K562 (cell line): ENCODE data around the gene MAP2K4. TPM values are rescaled to one million over a fixed set of nuclear protein-coding genes. Genes with fewer than 3 reads are reported as not detected.

Experiments used
- CHD1 ChIP-seq: fragments of 200-600 bp; sonication (generic); IDR thresholded peaks from one replicate; pipeline ENCODE4 v1.6.1; 2012; ENCODE audit warnings: mild to moderate bottlenecking, moderate library complexity, low read length, inconsistent platforms
- HSF4 ChIP-seq: fragments of 250-450 bp; sonication (Bioruptor Pico); IDR thresholded peaks from 2 replicates; pipeline ENCODE4 v2.1.2; 2022; ENCODE audit warnings: mild to moderate bottlenecking, moderate library complexity, borderline replicate concordance
- MAFG ChIP-seq: fragments of 450-650 bp; conservative IDR thresholded peaks from 2 replicates; pipeline ENCODE4 v1.6.1; 2016; ENCODE audit warnings: missing genetic modification characterization, missing compliant biosample characterization
- NR4A1 ChIP-seq, 2 experiments: fragments of 250-450 bp in 1 of 2; fragments of 450-650 bp in 1 of 2; sonication (Bioruptor Pico) in 1 of 2; IDR thresholded peaks; 2 replicates each; pipeline versions ENCODE4 v1.4.0 to v1.6.1; 2016 to 2020; ENCODE audit warnings: mild to moderate bottlenecking in 2 of 2, missing compliant biosample characterization in 1 of 2, missing genetic modification characterization in 1 of 2, moderate library complexity in 1 of 2
- PTBP1 ChIP-seq: fragments of 200-400 bp; formaldehyde crosslinking; IDR thresholded peaks from 2 replicates; pipeline ENCODE4 v1.6.1; 2017; ENCODE audit warnings: low read depth, low read length
- RAD21 ChIP-seq, 2 experiments: fragments of 250-450 bp in 1 of 2; fragments of 450-650 bp in 1 of 2; sonication (Bioruptor Pico) in 1 of 2; formaldehyde crosslinking in 1 of 2; IDR thresholded peaks in 1 of 2; conservative IDR thresholded peaks in 1 of 2; 2 replicates each; pipeline versions ENCODE4 v1.4.0 to v1.8.0; 2020 to 2022; ENCODE audit warnings: mild to moderate bottlenecking in 2 of 2, moderate library complexity in 1 of 2
- SAFB2 ChIP-seq: fragments of 200-400 bp; formaldehyde crosslinking; IDR thresholded peaks from 2 replicates; pipeline ENCODE4 v1.6.1; 2018; ENCODE audit warnings: borderline replicate concordance, low read length, low read depth, moderate library complexity; ENCODE audit not compliant: severe bottlenecking
- SMC3 ChIP-seq: conservative IDR thresholded peaks from 2 replicates; pipeline ENCODE4 v1.6.1; 2011; ENCODE audit warnings: low read depth, low read length, improper control_type of control experiment; ENCODE audit not compliant: insufficient read depth
- ZFPM2 ChIP-seq: fragments of 250-450 bp; sonication (Bioruptor Pico); IDR thresholded peaks from 2 replicates; pipeline ENCODE4 v1.5.1; 2022; ENCODE audit warnings: mild to moderate bottlenecking
- ZNF12 ChIP-seq: sonication (generic); formaldehyde crosslinking; IDR thresholded peaks from 2 replicates; pipeline ENCODE4 v1.4.0; 2020; ENCODE audit warnings: mild to moderate bottlenecking, missing genetic modification reagents
- ZNF175 ChIP-seq: fragments of 200-800 bp; sonication (Bioruptor generic); IDR thresholded peaks from 2 replicates; pipeline ENCODE4 v1.6.1; 2016; ENCODE audit warnings: low read depth, mild to moderate bottlenecking, missing genetic modification characterization, missing compliant biosample characterization
- ZNF384 ChIP-seq: IDR thresholded peaks from 2 replicates; pipeline ENCODE4 v1.6.1; 2012; ENCODE audit warnings: low read depth, low read length, improper control_type of control experiment
- ZNF436 ChIP-seq: fragments of 250-450, 450-650 bp; sonication (Bioruptor Pico); formaldehyde crosslinking; IDR thresholded peaks from 2 replicates; pipeline ENCODE4 v1.7.0; 2020; ENCODE audit warnings: mild to moderate bottlenecking
- ZNF780A ChIP-seq: fragments of 250-450 bp; sonication (Bioruptor Pico); IDR thresholded peaks from 2 replicates; pipeline ENCODE4 v1.5.0; 2021; ENCODE audit warnings: mild to moderate bottlenecking
- polyA plus RNA-seq, 8 experiments: library from polyadenylated mRNA; depleted of rRNA in 4 of 8; stranded (reverse) in 5 of 8; unstranded in 3 of 8; fragments of >200 nt; fragmentation: Nextera tagmentation in 2 of 8; fragmentation: Illumina TruSeq in 1 of 8; extraction: Ambion mirVana in 2 of 8; extraction: Trizol in 1 of 8; gene quantifications; 2 replicates each; pipeline versions ENCODE4 v1.2.1 to v1.2.3, GENCODE V29; 2011 to 2014; ENCODE audit warnings: inconsistent platforms in 1 of 8, missing spikeins in 1 of 8
- total RNA-seq, 7 experiments: library from RNA; depleted of rRNA in 6 of 7; stranded (reverse); fragments of >200 nt in 6 of 7; fragmentation: Illumina TruSeq in 2 of 7; extraction: Trizol in 2 of 7; gene quantifications; 2 replicates each; pipeline versions ENCODE4 v1.2.1 to v1.2.3, GENCODE V29; 2011 to 2021; ENCODE audit warnings: low replicate concordance in 1 of 7
- TF ChIP-seq, protein P1 (sequence below), 2 experiments: fragments of 450-650 bp in 1 of 2; sonication (generic) in 1 of 2; formaldehyde crosslinking in 1 of 2; IDR thresholded peaks in 1 of 2; conservative IDR thresholded peaks in 1 of 2; 2 replicates each; pipeline versions ENCODE4 v1.6.1 to v1.8.1; 2016 to 2023; ENCODE audit warnings: mild to moderate bottlenecking in 2 of 2, moderate library complexity in 2 of 2, inconsistent platforms in 1 of 2, missing genetic modification reagents in 1 of 2
- TF ChIP-seq, protein P2 (sequence below): fragments of 450-650 bp; formaldehyde crosslinking; IDR thresholded peaks from 2 replicates; pipeline ENCODE4 v1.4.0; 2020; ENCODE audit warnings: mild to moderate bottlenecking, mixed read lengths
- TF ChIP-seq, protein P3 (sequence below): fragments of 450-650 bp; formaldehyde crosslinking; IDR thresholded peaks from 2 replicates; pipeline ENCODE4 v1.4.0; 2022; ENCODE audit warnings: missing genetic modification characterization
- TF ChIP-seq, protein P4 (sequence below): fragments of 200-400 bp; formaldehyde crosslinking; IDR thresholded peaks from 2 replicates; pipeline ENCODE4 v1.6.1; 2017; ENCODE audit warnings: mild to moderate bottlenecking, low read depth, low read length, moderate library complexity
- TF ChIP-seq, protein P5 (sequence below): sonication (generic); formaldehyde crosslinking; IDR thresholded peaks from 2 replicates; pipeline ENCODE4 v1.8.1; 2023; ENCODE audit warnings: mild to moderate bottlenecking, missing genetic modification reagents, moderate library complexity

The MAP2K4 gene
- total and polyA plus RNA-seq, 9 of the 15 experiments (the other 6 are each of a cell fraction or from before 2014, with no cell fraction given), result 3.0 to 15.9 (median 10.8) TPM

DNA sequence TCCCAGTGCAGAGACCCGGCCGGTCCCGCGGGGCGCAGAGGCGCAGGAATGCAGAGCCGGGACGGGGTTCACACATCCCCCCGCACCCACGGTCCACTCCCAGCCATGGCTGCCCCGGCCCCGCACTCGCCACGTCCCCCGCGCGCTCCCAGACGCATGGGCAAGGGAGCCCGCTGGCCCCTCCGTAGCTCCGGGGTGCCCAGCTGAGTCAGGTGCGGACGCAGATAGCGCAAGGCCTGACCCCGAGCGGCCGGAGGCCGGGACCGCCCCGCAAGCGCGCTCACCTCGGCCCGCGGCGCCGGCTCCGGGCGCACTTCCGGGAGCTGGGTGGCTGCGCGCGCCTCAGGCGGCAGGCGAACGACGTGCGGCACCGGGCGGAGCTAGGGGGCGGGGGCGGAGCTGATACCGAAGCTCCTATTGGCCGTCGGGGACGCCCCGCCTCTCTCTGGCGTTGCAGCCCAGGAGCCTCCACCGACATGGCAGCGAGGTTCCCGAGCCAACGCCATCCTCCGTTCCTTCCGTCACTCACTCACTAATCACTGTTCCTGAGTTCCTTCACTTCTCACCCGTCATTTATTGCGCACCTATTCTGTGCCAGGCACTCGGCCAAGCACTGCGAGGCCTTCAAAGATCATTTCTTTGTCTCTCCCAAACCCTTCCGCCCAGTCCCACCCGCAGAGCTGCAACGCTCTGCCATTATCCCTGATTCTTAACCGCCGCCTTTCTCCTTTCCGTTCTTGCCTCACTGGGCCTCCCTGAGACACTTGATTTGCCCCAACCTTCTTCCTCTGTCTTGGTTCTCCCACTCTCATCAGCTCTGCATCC, 23.3 kb upstream of the MAP2K4 start, which contains the start of gene ZNF18 (continued):
- no peak for TF ChIP-seq ZNF384
- no peak for TF ChIP-seq ZNF780A
- TF ChIP-seq, protein P1, sequence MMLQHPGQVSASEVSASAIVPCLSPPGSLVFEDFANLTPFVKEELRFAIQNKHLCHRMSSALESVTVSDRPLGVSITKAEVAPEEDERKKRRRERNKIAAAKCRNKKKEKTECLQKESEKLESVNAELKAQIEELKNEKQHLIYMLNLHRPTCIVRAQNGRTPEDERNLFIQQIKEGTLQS (IDR thresholded peaks at IDR 0.05), result no peak
- TF ChIP-seq, protein P1 (CRISPR knock-in tag; conservative IDR thresholded peaks at IDR 0.05), result no peak
- no peak for TF ChIP-seq ZNF12 (CRISPR knock-in tag)
- TF ChIP-seq CHD1, result no peak
- TF ChIP-seq RAD21 (CRISPR knock-in tag; conservative IDR thresholded peaks at IDR 0.05 in 1 of 2, IDR thresholded peaks at IDR 0.05 in 1 of 2), result no peak
- TF ChIP-seq, protein P2, sequence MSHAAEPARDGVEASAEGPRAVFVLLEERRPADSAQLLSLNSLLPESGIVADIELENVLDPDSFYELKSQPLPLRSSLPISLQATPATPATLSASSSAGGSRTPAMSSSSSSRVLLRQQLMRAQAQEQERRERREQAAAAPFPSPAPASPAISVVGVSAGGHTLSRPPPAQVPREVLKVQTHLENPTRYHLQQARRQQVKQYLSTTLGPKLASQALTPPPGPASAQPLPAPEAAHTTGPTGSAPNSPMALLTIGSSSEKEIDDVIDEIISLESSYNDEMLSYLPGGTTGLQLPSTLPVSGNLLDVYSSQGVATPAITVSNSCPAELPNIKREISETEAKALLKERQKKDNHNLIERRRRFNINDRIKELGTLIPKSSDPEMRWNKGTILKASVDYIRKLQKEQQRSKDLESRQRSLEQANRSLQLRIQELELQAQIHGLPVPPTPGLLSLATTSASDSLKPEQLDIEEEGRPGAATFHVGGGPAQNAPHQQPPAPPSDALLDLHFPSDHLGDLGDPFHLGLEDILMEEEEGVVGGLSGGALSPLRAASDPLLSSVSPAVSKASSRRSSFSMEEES, result no peak
- TF ChIP-seq HSF4, result no peak
- no peak for TF ChIP-seq SAFB2
- no peak for TF ChIP-seq ZNF436 (CRISPR knock-in tag)
- TF ChIP-seq ZNF175 (CRISPR knock-in tag), result no peak
- no peak for TF ChIP-seq NR4A1 (CRISPR knock-in tag; IDR thresholded peaks at IDR 0.05)
- TF ChIP-seq NR4A1 (tag; IDR thresholded peaks at IDR 0.05), result no peak
- no peak for TF ChIP-seq PTBP1
- TF ChIP-seq MAFG (tag), result no peak
- TF ChIP-seq SMC3, result no peak
- TF ChIP-seq, protein P3, sequence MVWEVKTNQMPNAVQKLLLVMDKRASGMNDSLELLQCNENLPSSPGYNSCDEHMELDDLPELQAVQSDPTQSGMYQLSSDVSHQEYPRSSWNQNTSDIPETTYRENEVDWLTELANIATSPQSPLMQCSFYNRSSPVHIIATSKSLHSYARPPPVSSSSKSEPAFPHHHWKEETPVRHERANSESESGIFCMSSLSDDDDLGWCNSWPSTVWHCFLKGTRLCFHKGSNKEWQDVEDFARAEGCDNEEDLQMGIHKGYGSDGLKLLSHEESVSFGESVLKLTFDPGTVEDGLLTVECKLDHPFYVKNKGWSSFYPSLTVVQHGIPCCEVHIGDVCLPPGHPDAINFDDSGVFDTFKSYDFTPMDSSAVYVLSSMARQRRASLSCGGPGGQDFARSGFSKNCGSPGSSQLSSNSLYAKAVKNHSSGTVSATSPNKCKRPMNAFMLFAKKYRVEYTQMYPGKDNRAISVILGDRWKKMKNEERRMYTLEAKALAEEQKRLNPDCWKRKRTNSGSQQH (CRISPR knock-in tag), result no peak
- TF ChIP-seq, protein P4, sequence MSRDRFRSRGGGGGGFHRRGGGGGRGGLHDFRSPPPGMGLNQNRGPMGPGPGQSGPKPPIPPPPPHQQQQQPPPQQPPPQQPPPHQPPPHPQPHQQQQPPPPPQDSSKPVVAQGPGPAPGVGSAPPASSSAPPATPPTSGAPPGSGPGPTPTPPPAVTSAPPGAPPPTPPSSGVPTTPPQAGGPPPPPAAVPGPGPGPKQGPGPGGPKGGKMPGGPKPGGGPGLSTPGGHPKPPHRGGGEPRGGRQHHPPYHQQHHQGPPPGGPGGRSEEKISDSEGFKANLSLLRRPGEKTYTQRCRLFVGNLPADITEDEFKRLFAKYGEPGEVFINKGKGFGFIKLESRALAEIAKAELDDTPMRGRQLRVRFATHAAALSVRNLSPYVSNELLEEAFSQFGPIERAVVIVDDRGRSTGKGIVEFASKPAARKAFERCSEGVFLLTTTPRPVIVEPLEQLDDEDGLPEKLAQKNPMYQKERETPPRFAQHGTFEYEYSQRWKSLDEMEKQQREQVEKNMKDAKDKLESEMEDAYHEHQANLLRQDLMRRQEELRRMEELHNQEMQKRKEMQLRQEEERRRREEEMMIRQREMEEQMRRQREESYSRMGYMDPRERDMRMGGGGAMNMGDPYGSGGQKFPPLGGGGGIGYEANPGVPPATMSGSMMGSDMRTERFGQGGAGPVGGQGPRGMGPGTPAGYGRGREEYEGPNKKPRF, result no peak
- no peak for TF ChIP-seq ZFPM2 (CRISPR knock-in tag)
- TF ChIP-seq, protein P5, sequence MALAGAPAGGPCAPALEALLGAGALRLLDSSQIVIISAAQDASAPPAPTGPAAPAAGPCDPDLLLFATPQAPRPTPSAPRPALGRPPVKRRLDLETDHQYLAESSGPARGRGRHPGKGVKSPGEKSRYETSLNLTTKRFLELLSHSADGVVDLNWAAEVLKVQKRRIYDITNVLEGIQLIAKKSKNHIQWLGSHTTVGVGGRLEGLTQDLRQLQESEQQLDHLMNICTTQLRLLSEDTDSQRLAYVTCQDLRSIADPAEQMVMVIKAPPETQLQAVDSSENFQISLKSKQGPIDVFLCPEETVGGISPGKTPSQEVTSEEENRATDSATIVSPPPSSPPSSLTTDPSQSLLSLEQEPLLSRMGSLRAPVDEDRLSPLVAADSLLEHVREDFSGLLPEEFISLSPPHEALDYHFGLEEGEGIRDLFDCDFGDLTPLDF, result no peak
